Smooth muscle cell (in vitro differentiated cells): ENCODE data around the gene MAPK8IP3. TPM values are rescaled to one million over a fixed set of nuclear protein-coding genes. Genes with fewer than 3 reads are reported as not detected.

Experiments
- DNase-seq: peaks from one replicate; lab custom pipeline; 2025; ENCODE audit not compliant: unreplicated experiment; lab: John Stamatoyannopoulos, UW
- H2AFZ ChIP-seq: fragments of 200-600 bp; sonication (generic); 2 replicates; pipeline ENCODE4 v1.6.0; 2016; ENCODE audit warnings: antibody characterized with exemption, low read depth, mild to moderate bottlenecking
- H3F3A ChIP-seq: fragments of 200-600 bp; sonication (generic); 2 replicates; pipeline ENCODE4 v1.6.0; 2017; ENCODE audit warnings: antibody characterized with exemption, low read depth
- H3K27ac ChIP-seq: fragments of 200-600 bp; sonication (generic); 2 replicates; pipeline ENCODE4 v1.5.1; 2016; ENCODE audit warnings: low read depth, mild to moderate bottlenecking
- H3K27me3 ChIP-seq: fragments of 200-600 bp; sonication (generic); 2 replicates; pipeline ENCODE4 v1.6.1; 2016; ENCODE audit warnings: low read depth, mild to moderate bottlenecking
- H3K36me3 ChIP-seq: fragments of 200-600 bp; sonication (generic); 2 replicates; pipeline ENCODE4 v1.5.1; 2016; ENCODE audit warnings: low read depth
- H3K4me1 ChIP-seq: fragments of 200-600 bp; sonication (generic); 2 replicates; pipeline ENCODE4 v1.5.1; 2016; ENCODE audit warnings: low read depth
- H3K4me2 ChIP-seq: fragments of 200-600 bp; sonication (generic); 2 replicates; pipeline ENCODE4 v1.6.0; 2016; ENCODE audit warnings: mild to moderate bottlenecking
- H3K4me3 ChIP-seq: fragments of 200-600 bp; sonication (generic); 2 replicates; pipeline ENCODE4 v1.5.1; 2016; ENCODE audit warnings: mild to moderate bottlenecking
- H3K79me2 ChIP-seq: fragments of 200-600 bp; sonication (generic); 2 replicates; pipeline ENCODE4 v1.6.0; 2016; ENCODE audit warnings: low read depth, mild to moderate bottlenecking
- H3K9ac ChIP-seq: fragments of 200-600 bp; sonication (generic); 2 replicates; pipeline ENCODE4 v1.6.0; 2016; ENCODE audit warnings: low read depth
- H3K9me3 ChIP-seq: fragments of 200-600 bp; sonication (generic); replicated peaks from 2 replicates; pipeline ENCODE4 v1.5.1; 2016; ENCODE audit warnings: low read depth
- H4K20me1 ChIP-seq: fragments of 200-600 bp; sonication (generic); 2 replicates; pipeline ENCODE4 v1.6.0; 2016; ENCODE audit warnings: low read depth
- WGBS: methylation state at CpG from one replicate; pipeline ENCODE4 v1.1.7; 2016; ENCODE audit warnings: low lambda C conversion rate; 5-methylcytosine and 5-hydroxymethylcytosine counted together
- polyA plus RNA-seq: library from polyadenylated mRNA; unstranded; fragments of >200 nt; fragmentation: Nextera tagmentation; extraction: Ambion mirVana; gene quantifications from 2 replicates; pipeline ENCODE4 v1.2.1, GENCODE V29; 2016
- total RNA-seq: library from RNA; depleted of rRNA; stranded (reverse); fragments of >200 nt; gene quantifications from 2 replicates; pipeline ENCODE4 v1.2.3, GENCODE V29; 2014
- TF ChIP-seq, protein P1 (sequence below): fragments of 200-600 bp; sonication (generic); IDR thresholded peaks from 2 replicates; pipeline ENCODE4 v1.5.1; 2017; ENCODE audit warnings: borderline replicate concordance, mild to moderate bottlenecking, antibody characterized with exemption; ENCODE audit not compliant: insufficient read depth, poor library complexity, severe bottlenecking

MAPK8IP3 gene
- total and polyA plus RNA-seq, 2 experiments from 2014 or later = 43.6 to 47.8 TPM

DNA sequence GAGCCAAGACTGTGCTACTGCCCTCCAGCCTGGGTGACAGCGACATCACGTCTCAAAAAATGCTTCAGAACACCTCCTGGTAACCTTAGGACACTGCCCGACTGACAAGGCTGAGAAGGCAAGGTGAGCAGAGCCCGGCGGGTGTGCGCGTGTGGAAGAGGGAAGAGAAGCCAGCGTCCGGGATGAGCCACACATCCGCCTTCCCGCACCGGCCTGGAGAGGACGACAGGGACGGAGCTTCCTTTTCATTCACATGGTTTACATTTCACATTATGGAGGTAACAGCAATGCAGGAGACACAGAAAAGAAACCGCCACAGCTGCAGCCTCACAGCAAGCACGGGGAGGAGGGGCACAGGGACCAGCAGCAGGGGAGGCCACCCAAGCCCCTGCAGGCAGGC lies 104.1 kb downstream of the MAPK8IP3 start:
- TF ChIP-seq, protein P1, sequence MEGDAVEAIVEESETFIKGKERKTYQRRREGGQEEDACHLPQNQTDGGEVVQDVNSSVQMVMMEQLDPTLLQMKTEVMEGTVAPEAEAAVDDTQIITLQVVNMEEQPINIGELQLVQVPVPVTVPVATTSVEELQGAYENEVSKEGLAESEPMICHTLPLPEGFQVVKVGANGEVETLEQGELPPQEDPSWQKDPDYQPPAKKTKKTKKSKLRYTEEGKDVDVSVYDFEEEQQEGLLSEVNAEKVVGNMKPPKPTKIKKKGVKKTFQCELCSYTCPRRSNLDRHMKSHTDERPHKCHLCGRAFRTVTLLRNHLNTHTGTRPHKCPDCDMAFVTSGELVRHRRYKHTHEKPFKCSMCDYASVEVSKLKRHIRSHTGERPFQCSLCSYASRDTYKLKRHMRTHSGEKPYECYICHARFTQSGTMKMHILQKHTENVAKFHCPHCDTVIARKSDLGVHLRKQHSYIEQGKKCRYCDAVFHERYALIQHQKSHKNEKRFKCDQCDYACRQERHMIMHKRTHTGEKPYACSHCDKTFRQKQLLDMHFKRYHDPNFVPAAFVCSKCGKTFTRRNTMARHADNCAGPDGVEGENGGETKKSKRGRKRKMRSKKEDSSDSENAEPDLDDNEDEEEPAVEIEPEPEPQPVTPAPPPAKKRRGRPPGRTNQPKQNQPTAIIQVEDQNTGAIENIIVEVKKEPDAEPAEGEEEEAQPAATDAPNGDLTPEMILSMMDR = no peak
- no peaks in the 10 kb centered on the region for H3K36me3 ChIP-seq
- peaks cover 8% of the 10 kb centered on the region for H3F3A ChIP-seq
- H3K4me1 ChIP-seq = peaks cover 5% of the 10 kb centered on the region
- DNase-seq = no peak
- H3K79me2 ChIP-seq = no peaks in the 10 kb centered on the region
- no peak overlapping the region for H3K27ac ChIP-seq
- no peak overlapping the region for H3K4me3 ChIP-seq
- no peaks in the 10 kb centered on the region for H3K9me3 ChIP-seq
- no peaks in the 10 kb centered on the region for H4K20me1 ChIP-seq
- no peak overlapping the region for H2AFZ ChIP-seq
- WGBS = 98% methylated on average over 16 of the region's 16 CpGs
- no peaks in the 10 kb centered on the region for H3K27me3 ChIP-seq
- H3K4me2 ChIP-seq = no peak overlapping the region
- no peak overlapping the region for H3K9ac ChIP-seq

DNA sequence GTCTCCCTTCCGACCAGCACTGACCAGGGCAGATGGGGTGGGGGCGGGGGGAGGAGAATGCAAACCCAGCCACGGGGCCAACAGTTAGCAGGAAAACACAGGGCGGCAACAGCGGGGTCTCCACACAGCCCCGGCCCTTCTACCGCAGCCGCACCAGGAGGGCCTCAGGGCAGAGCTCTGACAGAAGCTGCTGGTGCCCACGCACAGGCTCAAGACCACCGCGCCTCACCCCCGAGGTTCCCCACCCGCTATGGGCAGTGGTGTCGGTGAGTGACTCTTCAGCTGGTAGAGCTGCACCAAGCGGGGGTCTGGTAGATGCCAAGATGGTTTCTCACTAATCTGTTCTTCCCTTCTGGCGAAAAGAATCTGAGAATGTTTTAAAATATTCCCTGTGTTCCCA lies 104.5 kb downstream of the MAPK8IP3 start:
- Histone ChIP-seq H3K4me3 (no peak overlapping the region), H3K36me3 (no peaks in the 10 kb centered on the region), H2AFZ (no peak overlapping the region), H3K4me1 (peaks cover 5% of the 10 kb centered on the region), H3K9ac (no peak overlapping the region), H4K20me1 (no peaks in the 10 kb centered on the region), H3K9me3 (no peaks in the 10 kb centered on the region), H3K27ac (no peak overlapping the region), H3K4me2 (no peak overlapping the region), H3K27me3 (no peaks in the 10 kb centered on the region), H3F3A (peaks cover 8% of the 10 kb centered on the region), H3K79me2 (no peaks in the 10 kb centered on the region)
- TF ChIP-seq, protein P1 = no peak
- DNase-seq = no peak
- 95% methylated on average over 16 of the region's 16 CpGs for WGBS

DNA sequence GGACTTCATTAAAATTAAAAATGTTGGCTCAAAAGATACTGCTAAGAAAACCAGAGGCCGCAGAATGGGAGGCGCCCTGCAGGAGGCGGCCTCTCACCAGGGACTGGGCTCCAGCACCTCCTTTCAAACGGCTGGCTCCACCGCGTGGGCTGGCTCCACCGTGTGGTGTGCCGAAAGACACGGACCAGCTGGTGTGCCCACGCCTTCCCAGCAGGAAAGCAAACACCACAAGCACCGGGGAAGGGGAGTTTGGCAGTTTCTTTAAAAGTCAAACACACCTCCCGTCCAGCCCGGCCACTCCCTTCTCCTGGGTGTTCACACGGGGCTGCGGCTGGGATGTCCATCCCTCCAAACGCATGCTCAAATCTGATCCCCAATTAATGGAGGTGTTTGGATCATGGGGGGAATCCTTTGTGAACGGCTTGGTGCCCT lies 106.8 kb downstream of the MAPK8IP3 start:
- Histone ChIP-seq H3K36me3 (no peaks in the 10 kb centered on the region), H3K4me3 (no peak overlapping the region), H3K9ac (no peak overlapping the region), H4K20me1 (no peaks in the 10 kb centered on the region), H3K79me2 (no peaks in the 10 kb centered on the region), H3K4me2 (peak overlapping the region; percentile 40), H3F3A (peaks cover 8% of the 10 kb centered on the region), H3K9me3 (no peaks in the 10 kb centered on the region), H3K27me3 (no peaks in the 10 kb centered on the region), H2AFZ (no peak overlapping the region), H3K27ac (no peak overlapping the region), H3K4me1 (peaks cover 5% of the 10 kb centered on the region)
- TF ChIP-seq, protein P1 = peak; percentile 36
- WGBS = 44% methylated on average over 17 of the region's 17 CpGs
- no peak for DNase-seq

DNA sequence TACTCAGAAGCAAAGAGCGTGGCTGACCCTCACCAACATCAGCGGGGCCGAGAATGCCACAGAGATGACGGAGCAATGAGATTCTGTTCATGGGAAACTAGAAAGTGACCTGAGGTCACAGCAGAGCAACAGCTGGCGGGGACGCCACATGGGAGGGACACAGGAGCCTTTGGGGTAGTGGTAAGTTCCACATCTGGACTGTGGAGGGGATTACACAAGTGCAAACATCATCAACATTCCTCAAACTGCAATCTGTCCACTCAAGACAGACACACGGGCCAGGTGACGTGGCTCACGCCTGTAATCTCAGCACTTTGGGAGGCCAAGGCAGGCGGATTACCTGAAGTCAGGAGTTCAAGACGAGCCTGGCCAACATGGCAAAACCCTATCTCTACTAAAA lies 109.5 kb downstream of the MAPK8IP3 start:
- TF ChIP-seq, protein P1 = no peak
- Histone ChIP-seq H3F3A (peaks cover 8% of the 10 kb centered on the region), H3K9ac (no peak overlapping the region), H3K27me3 (no peaks in the 10 kb centered on the region), H3K9me3 (no peaks in the 10 kb centered on the region), H3K36me3 (no peaks in the 10 kb centered on the region), H3K4me3 (no peak overlapping the region), H3K27ac (no peak overlapping the region), H3K4me2 (no peak overlapping the region), H3K79me2 (no peaks in the 10 kb centered on the region), H2AFZ (no peak overlapping the region), H3K4me1 (peaks cover 5% of the 10 kb centered on the region), H4K20me1 (no peaks in the 10 kb centered on the region)
- 97% methylated on average over 11 of the region's 11 CpGs for WGBS
- no peak for DNase-seq
